Measurements from ENCODE around the gene TSPYL6.

- TF ChIP-seq CTCF (IDR thresholded peaks at IDR 0.05): no peak
- no peak for TF ChIP-seq POLR2A (IDR thresholded peaks at IDR 0.05)
- no peak for TF ChIP-seq EP300 (IDR thresholded peaks at IDR 0.05)
Observed at GRCh38 chr2:54290356-54291025, 34.5 kb upstream of the TSPYL6 start.
